Measurements from ENCODE around the gene CLSTN2.

CLSTN2 gene

DNA sequence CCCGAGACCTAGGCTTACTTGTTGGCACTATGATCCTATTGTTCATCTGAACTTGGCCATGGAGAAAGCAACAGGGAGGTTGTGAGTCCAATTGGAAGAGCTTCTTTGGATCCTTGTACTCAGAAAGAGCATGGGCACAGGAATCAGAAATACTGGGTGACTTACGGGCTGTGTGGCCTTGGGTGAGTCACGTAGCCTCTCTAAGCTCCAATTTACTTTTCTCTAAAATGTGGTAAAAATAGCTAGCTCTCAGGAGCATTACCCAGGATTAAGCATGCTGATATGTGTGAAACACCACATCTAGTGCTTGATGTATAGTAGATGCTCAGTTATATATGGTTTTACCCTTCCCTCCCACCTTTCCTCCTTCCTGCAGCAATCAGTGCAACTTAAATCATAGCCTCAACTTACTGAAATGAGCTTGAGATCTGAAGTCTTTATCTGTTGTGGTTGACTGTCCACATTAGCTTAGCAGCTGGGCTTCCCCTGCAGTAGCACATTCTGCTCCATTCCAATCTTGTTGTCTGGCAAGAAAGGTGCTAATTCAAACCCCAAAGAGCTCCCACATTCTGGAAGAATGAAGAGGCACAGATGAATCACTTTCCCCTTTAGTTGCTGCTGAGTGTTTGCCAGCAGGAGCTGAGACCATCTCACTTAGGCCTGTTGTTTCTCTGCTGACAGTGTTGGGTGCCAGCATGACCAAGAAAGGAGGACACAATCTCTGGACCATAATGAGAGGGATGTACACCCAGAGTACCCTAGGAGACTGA lies 443.8 kb downstream of the CLSTN2 start:
- no peak for DNase-seq (ENCODE audit: low read depth in 2 of 2)

DNA sequence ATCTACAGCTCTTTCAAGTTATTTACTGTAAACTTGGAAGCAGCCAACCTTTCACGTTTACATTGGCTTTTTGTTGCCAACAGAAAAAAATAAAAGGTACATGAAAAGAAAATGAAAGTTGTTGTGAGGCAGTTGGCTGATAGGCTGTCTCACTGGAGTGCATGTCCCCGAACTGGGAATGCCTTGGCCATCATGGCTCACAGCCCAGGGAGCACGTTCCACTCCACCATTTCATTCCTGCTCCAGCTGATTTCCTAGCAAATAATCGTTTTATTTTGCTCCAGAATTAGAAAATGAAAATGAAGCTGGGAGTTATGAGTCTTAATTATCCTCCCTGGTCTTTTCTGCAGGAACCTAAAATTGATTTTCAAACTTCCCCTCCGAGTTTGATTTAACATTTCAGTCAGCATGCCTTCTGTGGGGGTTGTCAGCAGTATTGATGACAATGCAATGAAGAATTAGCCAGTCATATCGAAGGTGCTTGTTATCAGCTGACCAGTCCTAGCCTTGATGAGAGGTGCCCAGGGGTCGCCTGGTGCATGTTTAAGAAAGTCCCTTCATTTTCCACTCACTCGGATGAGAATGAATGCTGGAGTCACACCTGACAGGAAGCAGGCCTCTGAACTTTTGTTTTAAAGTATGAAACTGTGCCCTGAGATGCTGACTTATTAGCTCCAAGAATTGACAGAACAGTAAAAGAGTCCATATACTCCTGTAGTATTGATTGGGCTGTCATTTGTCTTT lies 449.2 kb downstream of the CLSTN2 start:
- no peak for DNase-seq (ENCODE audit: low read depth in 2 of 2)

DNA sequence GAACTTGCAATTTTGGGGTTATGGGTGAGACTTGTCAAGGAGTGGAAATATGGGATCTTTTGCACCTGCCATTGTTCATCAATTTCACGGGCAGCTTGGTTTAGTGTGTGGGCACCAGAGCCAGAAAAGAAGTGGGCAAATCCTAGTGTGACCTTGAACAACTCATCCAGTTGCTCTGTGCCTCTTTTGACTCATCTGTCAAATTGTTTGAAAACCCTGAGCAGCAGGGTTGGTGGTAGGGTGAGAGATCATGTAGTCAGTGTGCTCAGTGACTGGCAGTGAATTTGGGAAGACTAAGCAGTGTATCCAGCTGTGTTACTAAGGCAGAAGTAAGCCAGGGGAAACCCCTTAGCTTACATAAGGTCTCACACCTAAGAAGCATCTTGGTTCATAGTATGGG lies 449.9 kb downstream of the CLSTN2 start:
- no peak for DNase-seq (ENCODE audit: low read depth in 2 of 2)

DNA sequence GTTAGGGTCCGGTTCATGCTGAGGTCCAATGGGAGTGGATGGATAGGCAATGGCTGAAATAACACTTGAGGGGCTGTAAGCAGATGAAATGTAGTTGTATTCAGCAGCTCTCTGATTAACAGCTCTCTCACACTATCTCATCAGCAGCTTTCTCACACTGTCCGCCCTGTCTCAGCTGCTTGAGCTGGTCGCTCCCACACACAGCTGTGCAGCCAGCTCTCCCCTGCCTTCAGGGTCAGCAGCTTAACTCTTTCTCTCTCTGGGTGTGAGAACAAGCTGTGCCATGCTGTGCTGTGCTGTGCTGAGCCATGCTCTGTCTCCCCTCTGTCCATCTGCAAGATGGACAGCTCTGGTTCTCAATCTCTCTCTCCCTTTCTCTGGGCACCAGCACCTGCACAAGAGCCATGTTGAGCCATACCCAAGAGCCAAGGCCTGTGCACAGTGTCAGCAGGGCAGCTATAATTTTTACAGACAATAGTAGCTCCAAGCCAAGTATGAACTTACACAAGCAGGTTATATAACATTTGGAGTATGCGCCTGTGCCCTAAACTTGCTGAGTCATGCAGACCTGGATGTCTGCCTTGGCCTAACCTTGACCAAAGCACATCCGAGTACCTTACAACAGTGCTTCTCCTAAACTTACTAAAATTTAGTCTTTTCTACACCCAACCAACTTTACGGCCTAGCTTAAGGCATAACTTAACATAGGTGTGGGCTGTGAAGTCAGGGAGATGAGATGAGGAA lies 451.5 kb downstream of the CLSTN2 start:
- no peak for DNase-seq (ENCODE audit: low read depth in 2 of 2)

DNA sequence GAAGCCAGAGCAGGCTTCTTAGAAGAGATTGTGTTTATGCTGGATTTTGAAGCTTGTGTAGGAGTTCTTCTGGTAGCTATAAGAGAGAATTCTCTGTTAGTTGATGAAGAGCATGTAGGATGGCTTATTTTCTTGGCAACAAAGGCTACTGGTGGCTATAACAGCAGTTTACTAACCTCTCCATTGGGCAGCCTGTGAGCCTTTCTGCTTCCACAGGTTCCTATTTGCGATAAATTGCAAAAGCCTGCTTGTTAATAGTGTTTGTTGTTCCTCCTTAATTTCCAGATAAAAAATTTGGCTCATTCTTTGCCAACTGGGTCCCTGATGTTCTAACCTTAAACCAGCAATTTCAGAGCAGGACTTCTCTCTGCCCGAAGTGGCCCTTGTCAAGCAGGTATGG lies 452.3 kb downstream of the CLSTN2 start:
- DNase-seq (ENCODE audit: low read depth in 2 of 2) = no peak

DNA sequence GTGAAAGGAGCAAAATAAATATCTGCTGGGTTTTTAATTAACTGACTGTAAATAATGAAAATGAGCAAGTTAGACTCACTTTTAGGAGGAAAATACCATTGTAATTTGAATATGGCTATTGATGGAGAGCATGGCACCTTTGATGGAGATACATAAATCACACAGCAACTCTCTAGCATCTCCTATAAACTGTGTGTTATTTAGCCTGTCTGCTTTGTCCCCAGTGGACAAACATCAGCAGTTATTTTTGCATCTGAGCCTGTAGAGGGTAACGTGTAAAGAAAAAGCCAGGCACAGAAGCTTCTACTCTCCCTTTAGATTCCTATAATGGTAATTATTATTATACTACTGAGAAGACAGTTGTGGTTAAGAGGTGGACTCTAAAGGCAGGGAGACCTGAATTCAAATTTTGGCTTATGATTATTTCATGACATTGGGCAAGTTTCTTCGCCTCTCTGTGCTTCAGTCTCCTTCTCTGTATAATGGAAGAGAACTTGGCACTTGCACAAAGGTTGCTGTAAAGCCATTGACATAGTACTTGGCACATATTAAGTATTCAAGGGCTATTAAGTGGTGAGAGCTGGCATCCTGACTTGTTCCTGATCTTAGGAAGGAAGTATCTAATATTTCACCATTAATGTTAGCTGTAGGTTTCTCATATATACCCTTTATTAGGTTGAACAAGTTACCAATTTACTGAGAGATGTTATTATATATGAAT lies 453.4 kb downstream of the CLSTN2 start:
- DNase-seq (ENCODE audit: low read depth in 2 of 2) = no peak

DNA sequence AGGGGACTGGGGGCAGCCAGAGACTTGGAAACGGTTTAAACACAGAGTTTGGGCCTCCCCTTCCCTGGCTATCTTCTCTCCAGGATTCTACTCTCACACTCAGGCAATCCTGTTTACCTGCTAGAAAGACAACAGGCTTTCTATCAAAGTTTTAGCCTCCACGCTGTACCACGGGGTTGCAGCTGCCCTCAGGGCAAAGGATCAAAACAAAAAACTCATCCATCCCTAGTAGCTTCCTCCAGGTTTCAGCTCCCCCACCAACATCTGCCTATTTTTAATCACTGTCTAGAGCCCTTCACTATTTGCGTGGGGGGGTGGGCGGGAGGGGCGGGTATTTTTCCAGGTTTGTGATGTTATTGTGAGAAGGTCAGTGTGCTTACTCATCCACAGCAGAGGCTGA lies 456.1 kb downstream of the CLSTN2 start:
- no peak for DNase-seq (ENCODE audit: low read depth in 2 of 2)

DNA sequence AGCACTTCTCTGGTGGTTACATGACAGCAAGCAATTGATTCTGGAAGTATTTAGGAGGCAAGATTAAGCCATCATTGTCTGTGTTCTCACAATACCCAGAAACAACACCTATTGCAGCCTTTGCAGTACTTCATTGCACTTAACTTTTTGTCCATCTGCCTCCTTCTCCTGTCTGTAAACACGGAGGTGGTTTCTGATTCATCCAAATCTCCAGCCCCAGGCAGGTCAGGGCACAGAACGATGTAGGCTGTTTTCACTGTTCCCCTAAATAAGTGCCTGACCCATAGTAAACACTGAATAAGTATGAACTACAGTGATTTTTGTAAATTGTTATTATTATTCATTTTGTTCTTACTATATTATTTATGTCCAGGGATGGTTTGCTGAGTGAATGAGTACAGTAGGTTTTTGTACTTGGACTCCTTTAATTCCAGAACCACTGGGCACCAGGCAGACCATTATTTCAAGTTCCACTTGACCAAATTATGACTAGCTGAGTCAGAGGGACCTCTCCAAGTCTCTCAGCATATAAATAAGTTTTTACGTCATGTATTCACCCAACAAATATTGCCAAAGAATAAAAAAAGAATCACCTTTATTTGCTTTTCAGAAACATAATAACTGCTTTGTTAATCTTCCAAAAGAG lies 459.6 kb downstream of the CLSTN2 start:
- DNase-seq (ENCODE audit: low read depth in 2 of 2) = no peak

DNA sequence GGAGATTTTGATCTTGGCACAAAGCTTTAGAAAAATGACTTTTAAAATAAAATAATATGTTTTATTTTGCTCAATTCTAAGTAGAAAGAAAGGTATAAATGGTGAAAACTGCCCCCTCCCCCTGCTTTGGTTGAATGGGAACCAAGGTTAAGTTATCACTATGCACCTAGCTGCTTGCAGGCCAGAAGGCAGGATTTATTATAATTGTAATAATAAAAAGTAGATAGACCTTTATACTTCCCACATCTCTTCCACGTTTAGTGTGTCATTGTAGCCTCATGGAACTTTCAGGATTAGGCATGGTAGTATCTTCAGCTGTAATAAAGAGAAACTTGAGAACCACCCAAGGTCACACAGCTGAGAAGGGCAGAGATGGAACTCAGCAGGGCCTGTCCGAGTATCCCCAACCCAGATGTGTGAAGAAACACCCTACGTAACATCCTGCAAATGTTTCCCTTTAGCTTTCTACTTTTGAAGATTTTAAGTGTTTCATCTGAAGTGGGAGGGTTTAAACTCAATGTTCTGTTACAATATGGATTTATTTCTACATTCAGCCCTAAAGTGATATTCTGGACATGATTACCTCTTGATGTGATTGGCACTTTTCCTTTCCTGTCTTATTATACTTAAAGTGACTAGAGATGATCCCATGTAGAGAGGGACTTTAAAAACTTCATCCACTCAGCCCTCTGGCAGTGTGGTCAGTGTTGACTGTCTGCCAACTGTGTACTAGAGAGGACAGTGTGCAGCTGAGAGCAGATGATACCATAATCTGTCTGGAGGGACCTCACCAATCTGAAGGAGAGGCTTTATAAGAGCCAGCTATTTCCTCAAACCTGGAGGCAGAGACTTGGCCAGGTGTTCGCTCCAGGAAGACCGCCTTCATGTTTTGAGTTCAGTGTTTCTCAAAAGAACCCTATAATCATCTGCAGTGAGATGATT lies 460.4 kb downstream of the CLSTN2 start:
- no peak for DNase-seq (ENCODE audit: low read depth in 2 of 2)

DNA sequence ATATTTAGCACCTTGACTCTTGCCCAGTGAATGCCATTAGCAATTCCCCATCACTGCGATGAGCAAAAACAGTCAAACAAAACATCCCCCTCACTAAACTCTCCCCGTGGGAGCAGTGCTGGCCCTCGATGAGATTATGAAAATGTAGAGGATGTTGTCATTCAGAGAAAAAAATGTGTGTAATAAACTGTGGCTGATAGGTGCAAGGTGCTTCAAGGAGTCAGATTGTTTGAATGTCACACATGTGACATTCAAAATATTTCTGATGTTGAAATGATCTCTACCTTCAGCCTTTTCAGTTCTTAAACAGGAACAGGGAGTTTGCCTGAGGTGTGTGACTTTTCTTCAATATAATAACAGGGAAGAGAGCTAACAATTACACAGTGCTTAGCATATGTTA lies 461.1 kb downstream of the CLSTN2 start:
- DNase-seq (ENCODE audit: low read depth in 2 of 2) = no peak

DNA sequence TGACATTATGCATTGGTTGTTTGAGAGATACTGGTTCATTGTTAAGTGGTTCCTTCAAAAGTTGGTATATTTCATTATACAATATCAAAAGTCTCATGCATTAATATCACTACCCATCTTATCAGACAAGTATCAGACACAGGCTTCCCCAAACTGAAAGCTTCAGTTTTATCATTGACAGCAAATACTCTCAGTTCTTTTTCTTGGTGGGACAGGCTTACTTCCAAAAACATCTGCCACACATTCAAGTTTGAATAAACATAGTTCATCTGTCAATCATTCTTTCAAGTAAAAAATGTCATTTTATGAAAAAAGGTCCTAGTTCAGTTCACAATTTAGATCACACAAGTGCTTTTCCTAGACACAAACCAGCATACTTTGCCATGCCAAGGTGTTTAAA lies 462.9 kb downstream of the CLSTN2 start:
- DNase-seq (ENCODE audit: low read depth in 2 of 2) = no peak

DNA sequence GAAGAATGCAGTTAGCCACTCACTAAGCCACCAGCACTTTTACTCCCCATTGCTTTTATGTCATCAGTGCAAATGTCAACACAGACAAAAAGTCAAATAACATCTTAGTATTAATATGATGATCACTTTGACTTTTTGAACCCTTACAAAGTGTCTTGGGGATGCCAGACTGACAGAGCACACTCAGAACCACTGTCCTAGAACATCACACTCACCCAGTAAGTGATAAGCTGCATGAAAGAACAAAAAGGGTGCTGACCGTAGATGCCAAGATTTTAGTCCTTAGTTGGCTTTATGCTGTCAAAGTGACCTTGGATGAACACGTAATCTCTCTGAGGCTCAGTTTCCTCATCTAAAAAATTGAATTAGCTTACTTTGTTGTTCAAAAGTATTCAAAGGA lies 463.4 kb downstream of the CLSTN2 start:
- DNase-seq (ENCODE audit: low read depth in 2 of 2) = no peak

DNA sequence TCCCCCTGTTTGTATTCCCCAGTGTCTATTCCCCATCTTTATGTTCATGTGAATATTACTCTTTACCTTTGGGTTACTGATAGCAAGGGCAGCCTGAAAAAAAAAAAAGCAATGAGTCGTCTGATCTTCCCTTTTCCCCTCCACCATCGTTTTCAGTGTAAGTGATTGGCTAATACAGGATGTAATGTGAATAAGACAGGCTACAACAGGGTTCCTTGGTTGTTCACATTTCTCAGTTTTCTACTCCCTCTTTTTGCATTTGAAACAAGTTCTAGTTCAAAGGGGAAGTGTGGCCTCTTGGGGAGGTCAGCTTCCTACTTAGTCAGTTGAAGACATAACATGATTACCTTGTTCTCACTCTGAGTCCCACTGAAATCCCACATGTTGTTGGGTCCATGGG lies 464.9 kb downstream of the CLSTN2 start:
- DNase-seq (ENCODE audit: low read depth in 2 of 2) = no peak

DNA sequence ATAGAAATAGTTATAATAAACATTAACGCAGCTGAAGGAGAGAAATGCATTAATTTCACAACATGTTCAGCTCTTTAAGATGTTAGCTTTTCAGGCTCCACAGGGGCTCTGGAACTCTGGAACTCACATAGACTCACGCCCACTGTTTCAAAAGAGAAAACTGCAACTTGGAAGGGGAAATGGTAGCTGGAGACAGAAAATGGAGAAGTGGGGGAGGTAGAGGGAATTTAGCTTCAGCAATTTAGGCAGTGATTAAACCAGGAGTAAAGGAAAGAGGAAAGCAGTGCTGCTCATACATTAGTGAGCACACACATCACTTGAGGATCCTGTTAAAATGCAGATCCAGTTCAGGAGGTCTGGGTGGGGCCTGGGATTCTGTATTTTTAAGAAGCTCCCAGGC lies 468.1 kb downstream of the CLSTN2 start:
- no peak for DNase-seq (ENCODE audit: low read depth in 2 of 2)

DNA sequence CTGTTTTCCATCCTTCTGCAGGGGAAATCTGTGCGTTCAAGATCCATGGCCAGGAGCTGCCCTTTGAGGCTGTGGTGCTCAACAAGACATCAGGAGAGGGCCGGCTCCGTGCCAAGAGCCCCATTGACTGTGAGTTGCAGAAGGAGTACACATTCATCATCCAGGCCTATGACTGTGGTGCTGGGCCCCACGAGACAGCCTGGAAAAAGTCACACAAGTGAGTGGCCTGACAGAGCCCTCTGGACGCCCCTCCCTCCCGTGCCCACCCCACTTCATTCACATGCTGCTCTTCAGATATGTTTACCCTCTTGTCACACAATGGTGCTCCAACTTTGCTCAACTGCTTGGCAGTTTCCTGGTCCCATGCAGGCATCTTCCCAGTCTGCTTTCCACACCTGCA lies 468.6 kb downstream of the CLSTN2 start:
- DNase-seq (ENCODE audit: low read depth in 2 of 2) = no peak

DNA sequence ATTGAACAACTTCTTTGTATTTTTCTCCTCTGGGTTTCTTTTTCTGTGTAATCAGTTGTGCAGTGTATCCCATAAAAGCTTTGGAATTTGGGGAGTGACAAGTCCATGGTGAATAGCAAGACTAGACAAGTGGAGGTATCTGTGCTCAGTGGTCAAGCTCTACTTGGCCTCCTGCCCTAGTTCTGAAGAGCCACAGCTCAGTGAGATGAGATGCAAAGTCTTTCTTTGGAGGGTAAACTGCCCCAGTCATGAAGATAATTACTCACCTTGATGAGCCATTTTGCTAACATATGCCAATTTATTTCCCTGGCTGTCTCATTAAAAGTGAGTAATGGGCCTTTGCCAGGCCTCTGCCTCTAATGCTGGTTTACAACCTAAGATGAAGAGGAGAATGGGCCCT lies 471.7 kb downstream of the CLSTN2 start:
- no peak for DNase-seq (ENCODE audit: low read depth in 2 of 2)

DNA sequence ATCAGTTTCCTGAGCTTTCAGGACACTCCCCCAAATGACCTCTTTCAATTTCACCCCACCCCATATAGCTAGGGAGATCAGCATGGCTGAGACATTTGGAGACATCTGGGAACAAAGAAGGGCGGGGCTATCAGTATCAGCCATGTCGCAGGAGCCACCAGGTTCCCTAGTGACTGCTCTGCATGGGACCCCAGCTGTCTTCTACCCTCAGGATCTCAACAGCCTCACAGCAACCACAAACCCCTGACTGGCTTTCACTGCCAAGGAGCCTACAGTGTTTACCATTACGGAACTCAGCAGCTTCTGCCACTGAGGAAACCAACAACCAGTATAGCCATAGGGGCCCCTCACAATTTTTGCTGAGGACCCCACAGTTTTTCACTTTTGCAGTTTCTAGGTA lies 473.3 kb downstream of the CLSTN2 start:
- no peak for DNase-seq (ENCODE audit: low read depth in 2 of 2)

DNA sequence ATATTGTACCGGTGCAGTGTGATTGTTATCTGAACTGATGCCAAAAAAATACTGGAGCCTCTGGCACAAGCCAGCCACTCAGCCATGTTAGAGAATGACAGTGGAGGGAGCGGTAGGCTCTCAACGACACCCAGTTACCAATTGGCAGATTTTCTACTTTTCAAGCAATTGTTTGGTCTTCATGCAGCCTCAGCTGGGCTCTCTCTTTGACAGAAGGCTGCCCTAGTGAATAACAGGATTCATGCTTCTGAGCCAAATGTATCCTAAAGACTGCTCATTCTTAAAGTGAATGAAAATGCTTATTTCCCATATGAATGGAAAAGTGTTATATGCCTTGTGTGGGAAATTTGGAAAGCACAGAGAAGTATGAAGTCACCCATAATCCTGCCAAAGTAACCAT lies 481.7 kb downstream of the CLSTN2 start:
- no peak for DNase-seq (ENCODE audit: low read depth in 2 of 2)

DNA sequence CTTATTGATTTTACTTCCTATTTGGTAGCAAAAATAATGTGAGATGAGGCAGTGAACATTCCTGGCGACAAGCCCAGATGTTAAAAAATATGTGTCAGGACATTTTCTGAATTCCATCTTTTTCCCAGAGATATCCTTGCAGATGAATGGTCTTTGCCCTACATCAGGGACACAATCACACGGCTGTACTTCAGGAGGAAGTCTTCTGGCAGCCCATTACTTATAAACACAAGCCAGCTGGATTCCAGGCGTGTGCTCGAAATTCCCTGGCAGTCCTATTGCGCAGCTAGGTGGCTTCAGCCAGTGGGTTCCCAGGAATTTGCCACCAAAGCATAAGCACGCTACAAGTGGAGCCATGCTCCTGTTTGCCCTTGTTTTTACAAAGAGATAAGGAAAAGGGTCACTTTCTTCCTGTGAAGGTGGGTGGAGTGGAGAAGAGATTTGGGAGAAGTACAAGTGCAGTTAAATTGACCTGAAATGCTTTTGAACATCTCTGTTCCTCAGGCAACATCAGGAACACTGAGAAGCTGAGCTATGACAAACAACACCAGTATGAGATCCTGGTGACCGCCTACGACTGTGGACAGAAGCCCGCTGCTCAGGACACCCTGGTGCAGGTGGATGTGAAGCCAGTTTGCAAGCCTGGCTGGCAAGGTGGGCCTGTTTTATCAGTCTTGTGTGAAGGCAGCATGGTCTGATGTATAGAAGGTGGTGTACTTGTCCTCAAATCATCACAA lies 485.8 kb downstream of the CLSTN2 start:
- DNase-seq (ENCODE audit: low read depth in 2 of 2) = no peak

DNA sequence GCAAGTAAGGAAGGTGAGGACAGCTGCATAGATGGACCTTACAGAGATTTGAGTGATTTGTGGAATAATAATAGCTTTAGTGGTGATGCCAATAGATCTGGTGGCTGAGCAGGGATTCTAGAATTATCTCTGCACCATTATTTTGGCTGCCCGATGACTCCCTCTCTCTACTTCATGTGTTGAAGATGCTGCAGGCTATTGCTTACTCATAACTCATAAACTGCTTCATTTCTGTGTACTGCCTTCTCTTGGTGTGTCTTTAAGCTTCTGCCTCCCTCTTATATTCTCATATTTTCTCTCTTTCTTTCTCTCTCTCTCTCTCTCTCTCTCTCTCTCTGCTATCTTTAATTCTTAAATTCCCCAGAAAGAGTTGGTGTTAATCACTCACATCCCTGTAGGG lies 486.9 kb downstream of the CLSTN2 start:
- DNase-seq (ENCODE audit: low read depth in 2 of 2) = no peak

Measured in stimulated activated CD8-positive, alpha-beta memory T cell treated with anti-CD3 and anti-CD28 coated beads, Interleukin-2, amount 100 ng/mL, for 48 hours (primary cell).